Measurements from ENCODE around the gene TCOF1.
"Not testable (repeated sequence)": the region's sequence is repeated elsewhere in the genome, so short reads cannot be mapped to it uniquely, and the experiment has no call there.

Gene TCOF1

DNA sequence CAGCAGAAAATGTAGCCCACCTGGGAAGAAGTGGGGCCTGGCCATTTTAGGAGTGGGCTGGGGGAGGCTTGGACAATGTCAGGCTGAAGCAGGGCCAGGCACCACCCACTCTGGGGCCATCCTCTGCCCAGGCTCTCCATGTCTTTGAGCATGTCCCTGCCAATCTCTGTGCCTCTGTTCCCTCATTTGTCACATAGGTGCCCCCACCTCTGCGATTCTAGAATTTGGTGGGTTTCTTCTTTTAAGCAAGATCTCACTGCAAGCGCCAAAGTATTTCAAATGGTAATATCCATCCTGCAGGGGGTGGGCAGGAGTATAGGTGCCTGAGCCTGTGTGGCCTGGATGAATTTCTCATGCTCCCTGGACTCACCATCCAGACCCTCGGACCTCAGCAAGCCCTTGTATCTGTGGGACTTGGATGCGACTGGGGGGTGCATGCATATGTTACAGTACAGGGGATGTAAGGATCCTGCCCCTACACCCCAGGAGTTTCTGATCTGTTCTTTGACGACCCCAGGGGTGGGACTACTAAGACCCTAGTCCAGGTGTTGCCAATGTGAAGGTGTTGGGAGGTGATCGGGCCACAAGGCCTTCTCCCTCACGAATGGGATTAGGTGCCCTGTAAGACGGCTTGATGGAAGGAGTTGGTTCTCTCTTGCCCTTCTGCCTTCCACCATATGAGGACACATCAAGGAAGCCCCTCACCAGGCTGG is 50.9 kb downstream of the TCOF1 start:
- no peak for DNase-seq

DNA sequence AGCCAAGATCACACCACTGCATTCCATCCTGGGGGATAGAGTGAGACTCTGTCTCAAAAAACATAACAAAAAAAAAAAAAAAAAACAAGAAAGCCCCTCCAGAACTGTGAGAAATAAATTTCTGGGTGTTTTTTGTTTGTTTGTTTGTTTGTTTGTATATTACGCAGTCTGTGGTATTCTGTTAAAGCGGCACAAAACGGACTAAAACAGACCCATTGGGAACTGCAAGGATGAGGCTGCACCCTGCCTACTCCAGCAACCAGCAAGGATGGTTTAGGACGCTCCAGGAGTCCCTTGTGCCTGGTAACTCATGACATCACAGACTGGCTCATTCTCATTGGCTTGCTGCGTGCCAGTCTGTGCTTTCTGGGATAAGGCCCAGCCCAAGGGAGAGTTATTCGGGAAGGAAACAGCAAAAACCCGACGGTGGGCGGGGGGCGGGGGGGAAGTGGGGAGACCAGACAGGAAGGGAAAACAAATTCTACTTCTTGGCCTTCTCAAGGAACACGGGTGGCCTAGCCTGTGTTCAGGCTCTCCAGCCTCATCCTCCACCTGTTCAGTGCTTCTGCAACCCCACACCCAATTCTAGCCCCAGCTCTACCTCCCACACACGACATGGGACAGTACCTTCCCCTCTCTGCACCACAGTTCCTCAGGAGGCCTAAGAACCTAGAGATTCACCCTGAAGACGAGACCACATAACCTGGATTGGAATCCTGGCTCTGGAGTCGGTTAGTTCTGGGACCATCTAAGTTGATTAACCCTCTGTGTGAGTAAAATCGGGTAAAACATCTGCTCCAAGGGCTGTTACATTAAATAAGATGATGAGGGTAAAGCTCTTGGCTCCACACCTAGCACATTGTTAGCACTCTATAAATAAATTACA is 52.4 kb downstream of the TCOF1 start:
- peak; percentile 84 for DNase-seq

DNA sequence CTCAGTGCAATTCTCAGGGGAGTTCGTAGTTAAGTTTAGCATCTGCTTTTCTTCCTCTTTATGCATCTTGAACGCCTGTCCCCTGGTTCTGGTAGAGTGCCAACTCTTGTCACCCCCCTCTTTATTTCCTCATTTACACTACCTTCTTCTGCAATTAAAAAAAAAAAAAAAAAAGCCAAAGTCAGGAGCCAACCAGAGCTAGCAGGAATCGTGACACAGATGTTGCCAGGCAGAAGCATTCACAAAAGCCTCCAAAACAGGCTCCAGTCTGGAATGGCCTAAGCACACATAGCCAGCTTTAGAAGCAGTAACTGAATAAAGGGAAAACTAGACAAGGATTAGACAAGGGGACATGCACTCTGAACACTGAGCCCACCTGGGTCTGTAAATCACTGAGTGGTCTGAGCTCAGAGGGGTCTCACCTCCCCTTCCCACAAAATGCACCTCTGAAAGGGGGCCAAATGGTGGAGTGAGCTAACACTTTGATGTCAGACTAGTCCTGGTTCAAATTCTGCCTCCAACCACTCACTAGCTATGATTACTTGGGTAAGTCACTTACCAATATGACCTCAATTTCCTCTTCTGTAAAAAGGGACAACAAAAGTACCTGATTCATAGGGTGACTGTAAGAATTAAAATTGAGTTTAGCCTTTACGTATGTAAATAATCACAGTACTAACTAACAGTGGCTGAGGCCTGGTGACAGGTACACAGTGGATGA is 53.2 kb downstream of the TCOF1 start:
- DNase-seq: peak; percentile 90

DNA sequence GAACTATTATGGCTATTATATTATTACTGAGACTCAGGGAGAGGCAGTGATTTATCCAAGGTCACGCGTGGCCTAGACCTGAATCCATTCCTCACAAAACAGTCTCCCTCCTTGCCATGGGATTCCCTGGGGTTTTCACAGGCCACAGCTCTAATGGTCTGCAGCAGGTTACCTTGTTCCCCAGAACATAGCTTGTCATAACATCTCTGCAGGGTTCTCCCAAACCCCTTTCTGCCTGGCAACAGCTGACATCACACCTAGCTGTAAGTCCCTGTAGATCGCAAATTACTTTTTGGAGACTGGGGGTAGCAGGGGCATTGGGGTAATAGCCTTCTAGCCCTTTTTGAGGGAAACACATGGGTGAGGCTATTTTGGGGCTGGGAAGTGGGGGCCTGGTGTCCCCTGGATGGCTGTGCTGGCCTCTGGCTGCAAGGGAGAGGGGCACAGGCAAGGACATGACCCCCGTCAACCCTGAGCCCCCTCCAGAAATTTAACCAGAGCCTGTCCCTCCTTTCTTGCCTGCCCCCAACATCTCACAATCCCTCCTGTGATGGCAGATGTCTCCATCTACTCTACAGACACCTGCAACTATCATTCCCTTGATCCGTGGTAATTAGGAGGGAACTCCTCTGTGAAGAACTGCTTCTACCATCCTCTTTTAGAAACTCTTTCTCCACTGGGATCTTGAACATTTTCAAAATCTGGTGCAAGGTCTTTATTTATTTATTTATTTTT is 53.9 kb downstream of the TCOF1 start:
- DNase-seq: peak; percentile 66

DNA sequence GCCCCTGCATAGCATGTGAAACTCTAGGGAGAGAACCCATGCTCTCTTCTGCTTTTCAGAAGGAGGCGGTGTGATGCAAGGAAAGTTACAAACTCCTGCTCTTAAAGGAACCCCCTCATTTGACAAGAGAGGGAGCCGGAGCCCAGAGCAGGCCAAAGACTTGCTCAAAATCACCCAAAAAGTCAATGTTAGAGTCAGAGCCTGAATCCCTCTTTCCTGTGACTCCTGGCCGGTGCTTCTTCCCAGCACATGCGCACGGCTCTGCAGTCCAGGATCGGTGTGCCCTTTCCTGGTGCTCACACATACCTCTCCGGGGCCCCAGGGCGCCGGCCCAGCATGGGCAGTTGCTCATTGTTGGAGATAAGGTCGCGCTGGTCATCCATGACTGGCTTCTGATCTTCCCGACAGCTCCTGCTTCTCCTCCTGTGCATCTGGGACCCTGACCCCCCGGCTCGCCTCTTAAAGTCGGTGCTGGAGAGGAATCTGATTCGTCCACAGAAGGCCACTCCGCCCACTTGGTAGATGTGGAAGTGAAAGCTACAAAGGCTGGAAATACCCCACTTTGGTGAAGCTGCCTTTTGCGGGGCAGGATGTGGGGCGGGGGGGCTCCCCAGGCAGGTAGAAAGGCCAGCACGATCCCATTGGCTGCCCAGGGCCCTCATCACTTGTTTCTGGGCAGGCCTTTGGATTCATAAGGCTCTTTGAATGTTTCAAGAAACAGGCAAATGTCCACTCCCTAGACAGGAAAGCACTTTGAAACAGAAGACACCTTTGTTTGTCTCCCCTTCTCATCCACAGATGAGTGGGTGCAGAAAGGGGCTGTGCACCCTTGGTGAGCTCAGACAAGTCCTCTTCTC is 55.0 kb downstream of the TCOF1 start, which contains the start of gene CD74:
Gene CD74, minus strand, starts transcription at position 592 of the 857 bp plus-strand sequence. Its CDS starts 161 bp downstream, at position 431.
- peak; percentile 91 for DNase-seq

DNA sequence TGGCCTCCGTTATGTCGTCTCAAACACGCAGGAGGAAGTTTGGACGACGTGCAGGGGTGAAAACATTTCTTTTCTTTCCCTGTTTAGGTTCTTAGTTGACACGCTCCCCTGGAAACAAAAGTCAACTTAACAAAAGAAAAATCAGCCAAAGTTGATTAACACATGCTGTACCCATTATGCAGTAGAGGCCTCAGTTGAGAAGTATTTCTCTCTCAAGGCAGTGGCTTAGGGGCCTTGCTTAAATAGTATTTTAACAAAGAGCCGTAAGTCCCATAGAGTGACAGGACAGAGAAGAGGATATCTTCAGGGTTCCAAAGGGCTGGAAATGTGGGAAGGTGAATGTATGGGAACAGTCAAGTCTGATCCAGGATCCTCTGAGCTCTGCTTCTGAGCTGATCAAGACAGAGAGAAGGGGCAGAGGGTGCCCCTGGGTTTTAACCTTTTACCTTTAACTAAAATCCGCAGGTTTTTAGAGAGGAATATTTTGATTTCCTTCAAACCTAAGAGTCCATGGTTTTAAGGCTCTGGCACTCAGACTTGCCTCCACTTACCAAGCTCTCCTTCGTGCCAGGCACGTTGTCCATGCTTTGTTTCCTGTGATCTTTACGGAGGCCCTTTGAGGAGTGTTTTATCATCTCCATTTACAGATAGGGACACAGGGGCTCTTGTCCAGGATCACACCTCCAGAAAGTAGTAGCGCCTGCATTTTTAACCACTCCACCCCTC is 55.8 kb downstream of the TCOF1 start:
- DNase-seq: no peak

DNA sequence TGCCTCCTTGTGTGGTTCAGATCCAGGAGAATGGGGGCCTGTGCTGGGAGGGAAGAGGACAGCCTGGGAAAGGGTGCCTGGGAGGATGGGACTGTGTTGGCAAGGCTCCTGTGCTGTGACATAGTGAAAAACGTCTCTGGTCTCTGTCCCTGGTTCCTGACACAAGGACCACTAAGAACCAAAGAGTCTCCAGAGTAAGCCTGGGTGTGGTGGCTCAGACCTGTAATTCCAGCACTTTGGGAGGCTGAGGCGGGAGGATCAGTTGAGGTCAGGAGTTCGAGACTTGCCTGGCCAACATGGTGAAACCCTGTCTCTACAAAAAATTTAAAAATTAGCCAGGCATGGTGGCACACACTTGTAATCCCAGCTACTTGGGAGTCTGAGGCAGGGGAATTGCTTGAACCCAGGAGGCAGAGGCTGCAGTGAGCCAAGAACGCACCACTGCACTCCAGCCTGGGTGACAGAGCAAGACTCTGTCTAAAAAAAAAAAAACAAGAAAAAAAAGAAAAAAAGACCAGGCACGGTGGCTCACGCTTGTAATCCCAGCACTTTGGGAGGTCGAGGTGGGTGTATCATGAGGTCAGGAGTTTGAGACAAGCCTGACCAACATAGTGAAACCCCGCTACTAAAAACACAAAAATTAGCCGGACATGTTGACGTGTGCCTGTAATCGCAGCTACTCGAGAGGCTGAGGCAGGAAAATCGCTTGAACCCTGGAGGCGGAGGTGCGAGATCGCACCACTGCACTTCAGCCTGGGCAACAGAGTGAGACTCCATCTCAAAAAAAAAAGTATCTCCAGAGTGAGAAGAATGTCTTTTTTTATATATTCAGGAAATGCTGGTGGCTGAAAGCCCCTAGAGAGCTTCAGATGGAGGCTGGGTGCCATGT is 56.6 kb downstream of the TCOF1 start:
- DNase-seq: not testable (repeated sequence)

DNA sequence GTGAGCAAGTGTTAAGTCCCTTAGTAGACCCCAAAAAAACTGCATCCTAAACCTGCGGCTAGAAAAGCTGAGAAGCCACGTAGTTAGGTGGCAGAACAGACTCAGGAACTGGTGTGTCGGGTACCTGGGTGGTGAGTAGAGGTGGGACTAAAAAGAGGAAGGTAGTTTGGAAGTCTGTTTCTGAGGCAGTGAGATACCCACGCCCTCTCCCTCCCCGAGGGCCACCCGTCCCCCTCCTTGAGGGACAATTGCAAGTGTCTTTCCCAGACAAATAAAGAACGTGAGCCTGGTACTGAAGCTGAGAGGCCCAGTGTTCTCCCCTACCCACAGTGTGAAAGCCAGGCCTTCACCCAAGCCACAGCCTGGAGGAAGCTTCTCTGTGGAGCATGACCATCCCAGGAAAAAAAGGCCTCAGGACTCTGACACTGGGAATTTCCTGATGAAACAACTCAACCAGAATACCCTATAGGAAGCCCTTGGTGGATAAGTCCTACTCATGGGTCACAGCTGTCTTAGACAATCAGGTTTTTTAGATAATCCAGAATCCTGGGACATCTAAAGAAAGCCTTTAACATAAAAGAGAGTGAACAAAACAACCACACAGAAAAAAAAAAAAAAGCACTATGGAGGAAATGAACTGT is 62.3 kb downstream of the TCOF1 start:
- DNase-seq: no peak

DNA sequence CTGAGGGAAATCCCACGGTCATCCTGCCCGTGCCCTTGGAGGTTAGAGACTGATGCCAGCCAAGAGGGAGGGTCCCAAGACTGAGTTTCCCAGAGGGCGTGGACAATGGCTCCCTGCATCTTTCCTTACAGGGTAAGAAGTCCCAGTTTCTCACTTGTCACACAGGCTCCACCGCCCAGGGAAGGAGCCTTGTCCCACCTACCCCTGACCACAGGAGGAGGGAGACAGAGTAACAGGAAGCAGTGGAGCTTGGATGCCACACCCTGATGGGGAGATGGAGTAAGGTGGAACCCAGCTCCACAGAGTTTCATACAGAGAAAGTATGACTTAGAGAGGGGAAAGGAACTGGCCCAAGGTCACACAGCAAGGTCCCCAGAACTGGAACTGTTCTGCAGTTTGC is 64.6 kb downstream of the TCOF1 start:
- DNase-seq: no peak

DNA sequence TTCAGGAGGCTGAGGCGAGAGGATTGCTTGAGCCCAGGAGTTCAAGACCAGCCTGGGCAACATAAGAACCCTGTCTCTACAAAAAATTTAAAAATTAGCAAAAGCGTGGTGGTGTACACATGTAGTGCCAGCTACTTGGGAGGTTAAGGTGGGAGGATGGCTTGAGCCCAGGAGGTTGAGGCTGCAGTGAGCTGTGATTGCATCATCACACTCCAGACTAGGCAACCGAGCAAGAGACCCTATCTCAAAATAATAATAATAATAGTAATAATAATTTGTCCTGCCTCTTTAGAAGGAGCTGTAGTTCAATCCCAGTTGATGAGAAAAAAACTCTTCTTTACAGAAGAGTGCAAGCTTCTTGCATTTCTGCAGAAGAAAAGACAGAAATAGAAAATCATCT is 65.3 kb downstream of the TCOF1 start:
- DNase-seq: no peak

DNA sequence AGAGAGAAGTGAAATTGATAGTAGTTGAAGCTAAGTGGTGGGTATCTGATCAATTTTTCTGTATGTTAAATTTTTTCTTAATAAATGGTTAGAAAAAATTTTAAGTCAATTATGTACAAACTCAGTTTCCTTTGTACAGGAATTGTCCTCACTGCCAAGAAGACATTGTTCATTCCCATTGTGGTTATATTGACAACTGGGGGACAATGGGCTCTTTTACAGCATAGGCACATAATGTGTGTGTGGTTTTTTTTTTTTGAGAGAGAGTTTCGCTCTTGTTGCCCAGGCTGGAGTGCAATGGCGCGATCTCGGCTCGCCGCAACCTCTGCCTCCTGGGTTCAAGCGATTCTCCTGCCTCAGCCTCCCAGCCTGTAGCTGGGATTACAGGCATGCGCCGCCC is 68.7 kb downstream of the TCOF1 start:
- not testable (repeated sequence) for DNase-seq

DNA sequence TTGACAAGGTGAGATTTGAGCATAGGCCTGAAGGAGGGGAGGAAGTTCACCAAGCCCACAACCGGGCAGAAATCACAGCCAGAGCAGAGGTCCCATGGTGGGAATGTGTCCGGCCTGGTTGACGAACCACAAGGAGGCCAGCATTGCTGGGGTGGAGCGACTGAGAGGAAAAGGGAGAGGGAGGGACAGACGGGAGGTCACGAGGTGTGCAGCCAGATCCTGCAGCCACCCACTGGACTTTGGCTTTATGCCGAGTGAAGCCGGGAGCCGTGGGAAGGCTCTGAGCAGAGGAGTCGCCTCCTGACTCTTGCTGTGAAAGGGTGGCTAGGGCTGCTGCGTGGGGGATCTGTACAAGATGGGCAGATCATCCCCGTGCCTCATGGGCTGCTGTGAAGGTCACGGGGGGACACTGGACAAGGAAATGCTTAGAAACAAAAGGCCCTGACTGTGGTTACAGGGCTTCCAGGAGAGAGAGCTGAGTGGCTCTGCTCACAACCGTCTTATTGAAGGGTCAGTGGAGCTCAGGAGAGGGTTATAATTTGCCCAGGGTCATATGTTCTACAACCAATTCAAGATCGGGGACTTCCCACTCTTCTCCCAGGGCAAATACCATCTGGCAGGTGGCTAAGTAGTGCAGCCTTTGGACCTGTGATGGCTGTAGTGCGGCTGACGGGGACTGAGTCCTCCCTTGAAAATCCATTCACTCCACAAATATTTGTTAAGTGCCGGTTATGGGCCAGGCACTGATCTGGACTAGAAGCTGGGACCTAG is 70.8 kb downstream of the TCOF1 start:
- no peak for DNase-seq

DNA sequence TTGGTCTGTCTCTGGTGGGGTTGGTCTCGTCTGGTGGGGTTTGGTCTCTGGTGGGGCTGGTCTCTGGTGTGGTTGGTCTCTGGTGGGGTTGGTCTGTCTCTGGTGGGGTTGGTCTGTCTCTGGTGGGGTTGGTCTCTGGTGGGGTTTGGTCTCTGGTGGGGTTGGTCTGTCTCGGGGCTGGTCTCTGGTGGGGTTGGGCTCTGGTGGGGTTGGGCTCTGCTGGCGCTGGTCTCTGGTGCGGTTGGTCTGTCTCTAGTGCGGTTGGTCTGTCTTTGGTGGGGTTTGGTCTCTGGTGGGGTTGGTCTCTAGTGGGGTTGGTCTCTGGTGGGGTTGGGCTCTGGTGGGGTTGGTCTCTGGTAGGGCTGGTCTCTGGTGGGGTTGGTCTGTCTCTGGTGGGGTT is 71.5 kb downstream of the TCOF1 start:
- no peak for DNase-seq

DNA sequence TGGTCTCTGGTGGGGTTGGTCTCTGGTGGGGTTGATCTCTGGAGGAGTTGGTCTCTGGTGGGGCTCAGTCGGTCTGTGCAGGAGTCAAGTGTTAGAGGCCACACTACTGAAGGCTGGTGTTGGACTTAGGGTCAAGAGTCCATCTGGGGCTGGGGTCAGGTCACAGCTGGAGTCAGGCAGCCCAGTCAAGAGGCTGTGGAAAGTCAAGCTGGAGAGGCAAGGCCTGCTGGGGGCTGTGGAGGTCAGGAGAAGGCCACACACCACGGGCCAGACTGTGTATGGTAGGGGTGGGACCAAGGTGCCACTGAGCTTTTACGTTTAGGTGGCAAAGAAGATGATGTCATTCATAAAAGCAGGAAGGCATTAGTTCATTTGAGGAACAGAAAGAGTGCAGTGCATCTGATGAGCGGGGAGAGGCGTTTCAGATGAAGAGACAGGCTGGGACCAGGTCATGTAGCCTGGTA is 71.9 kb downstream of the TCOF1 start:
- DNase-seq: peak; percentile 25

DNA sequence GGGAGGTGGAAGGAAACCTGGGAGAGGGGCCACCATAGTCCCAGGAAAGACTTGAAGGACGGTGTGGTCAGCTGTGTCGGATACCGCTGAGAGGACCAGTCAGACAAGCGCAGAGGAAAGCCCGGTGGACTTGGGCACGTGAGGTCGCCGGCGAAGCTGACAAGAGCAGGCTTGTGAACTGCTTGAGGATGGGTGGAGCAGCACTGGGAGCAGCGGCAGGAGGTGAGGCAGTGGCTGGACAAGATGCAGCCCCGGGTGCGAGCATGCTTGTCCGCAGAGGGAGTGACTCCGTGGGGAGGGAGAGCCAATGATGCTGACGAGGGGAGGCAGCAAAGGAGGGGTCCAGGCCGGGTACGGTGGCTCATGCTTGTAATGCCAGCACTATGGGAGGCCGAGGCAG is 73.6 kb downstream of the TCOF1 start:
- DNase-seq: no peak

DNA sequence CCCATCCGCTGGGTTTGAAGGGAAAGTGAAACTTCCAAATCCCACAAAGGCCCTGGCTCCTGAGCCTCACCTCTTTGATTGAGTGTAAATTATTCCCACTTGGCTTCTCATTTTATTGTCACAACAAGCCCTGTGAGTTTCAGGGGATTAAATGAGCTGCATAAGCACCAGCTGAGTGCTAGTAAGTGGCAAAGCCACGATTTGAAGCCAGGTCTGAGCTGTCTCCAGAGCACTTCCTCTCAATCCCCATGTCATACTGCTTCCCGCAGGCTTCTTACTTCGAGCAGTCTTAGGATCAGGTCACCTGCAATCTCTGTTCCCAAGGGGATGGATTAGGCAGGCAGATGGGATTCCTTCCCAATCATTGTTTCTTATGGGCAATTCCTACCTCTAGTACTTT is 74.1 kb downstream of the TCOF1 start:
- DNase-seq: no peak

DNA sequence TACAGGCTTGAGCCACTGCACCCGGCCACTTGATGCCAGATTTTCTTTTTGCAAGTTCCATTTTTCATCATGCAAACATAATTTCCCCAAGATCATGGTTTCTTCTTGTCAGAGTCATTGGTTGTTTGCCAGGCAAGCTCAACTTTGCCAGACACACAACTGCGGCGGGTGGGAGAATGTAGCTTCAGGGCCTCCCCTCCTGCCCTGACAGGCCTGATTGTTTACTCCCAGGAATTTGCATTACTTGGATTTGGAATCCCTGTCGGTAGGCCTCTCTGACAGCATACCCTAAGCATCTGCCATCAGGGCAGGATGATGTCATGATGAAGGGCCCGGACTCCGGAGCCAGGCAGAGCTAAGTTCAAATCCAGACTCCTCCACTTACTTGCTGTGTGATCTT is 77.0 kb downstream of the TCOF1 start:
- no peak for DNase-seq

DNA sequence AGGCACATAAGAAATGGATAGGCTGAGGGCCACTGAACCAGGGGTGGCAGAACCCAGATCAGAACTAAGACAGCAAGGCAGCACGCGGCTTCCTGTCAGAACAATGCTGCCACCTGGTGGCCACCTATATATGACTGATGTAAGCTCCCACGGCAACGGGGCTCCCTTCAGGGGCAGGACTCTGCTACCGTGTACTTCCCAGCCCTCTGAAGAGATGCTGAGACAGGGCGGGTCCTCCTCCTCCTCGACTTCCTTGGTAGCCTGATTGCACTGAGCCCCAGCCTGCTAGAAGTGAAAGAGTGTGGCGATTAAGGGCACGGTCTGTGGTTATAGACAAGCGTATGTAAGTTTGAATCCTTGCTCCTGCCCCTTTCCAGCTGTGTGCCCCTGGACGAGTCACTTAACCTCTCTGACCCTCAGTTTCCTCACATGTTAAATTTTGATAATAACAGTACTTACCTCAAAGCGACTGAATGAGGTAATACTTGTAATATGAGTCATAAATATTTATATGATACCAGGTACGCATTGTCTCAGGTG is 78.7 kb downstream of the TCOF1 start:
- peak; percentile 93 for DNase-seq
